HTERT RPE-1 (cell line): ENCODE results near the gene GHITM.
"Not testable (repeated sequence)": the region's sequence is repeated elsewhere in the genome, so short reads cannot be mapped to it uniquely, and the experiment has no call there.

ENCODE experiments used
- in situ Hi-C: fragments of 300-500 bp; cut with MboI; formaldehyde crosslinking; loops from 4 replicates; pipeline ENCODE4 v1.14.3; 2020; ENCODE audit warnings: low sequenced_read_pairs

GHITM gene

GRCh38 chr10:84139126-84140035 lies at the start of gene GHITM:
Gene GHITM (plus strand): TSS chr10:84139509. CDS start chr10:84141501, 1,992 bp downstream.
- in situ Hi-C loops, result no loop called here

- in situ Hi-C loops, result no loop called here
These were observed 43.4 kb upstream of the GHITM start for GRCh38 chr10:84095811-84096497.

DNA sequence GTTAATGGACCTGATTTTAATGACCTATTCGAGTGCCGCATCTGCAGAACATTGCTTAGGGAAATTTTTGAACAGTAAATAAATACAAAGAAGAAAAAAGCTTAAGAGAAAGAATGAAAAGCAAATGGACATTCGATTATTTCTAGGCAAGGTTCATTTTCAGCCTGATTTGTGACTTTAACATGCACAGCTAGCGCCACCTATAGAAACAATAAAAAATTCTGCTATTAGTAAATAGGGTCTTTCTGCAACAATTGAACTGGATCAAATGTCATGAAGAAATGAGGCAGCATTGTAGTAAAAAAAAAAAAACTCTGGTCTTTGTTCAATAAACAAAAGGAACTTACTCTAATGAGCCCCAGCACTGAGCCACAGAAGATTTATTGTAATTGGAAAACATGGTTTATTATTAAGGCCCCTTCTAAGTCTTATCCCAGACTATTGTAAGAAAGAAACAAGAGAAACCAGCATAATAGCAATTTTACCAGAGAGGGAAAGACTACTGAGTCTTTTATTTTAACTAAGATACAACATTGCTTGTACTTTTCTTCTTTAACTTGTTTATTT lies 41.4 kb upstream of the GHITM start:
- in situ Hi-C loops, result no loop called here

DNA sequence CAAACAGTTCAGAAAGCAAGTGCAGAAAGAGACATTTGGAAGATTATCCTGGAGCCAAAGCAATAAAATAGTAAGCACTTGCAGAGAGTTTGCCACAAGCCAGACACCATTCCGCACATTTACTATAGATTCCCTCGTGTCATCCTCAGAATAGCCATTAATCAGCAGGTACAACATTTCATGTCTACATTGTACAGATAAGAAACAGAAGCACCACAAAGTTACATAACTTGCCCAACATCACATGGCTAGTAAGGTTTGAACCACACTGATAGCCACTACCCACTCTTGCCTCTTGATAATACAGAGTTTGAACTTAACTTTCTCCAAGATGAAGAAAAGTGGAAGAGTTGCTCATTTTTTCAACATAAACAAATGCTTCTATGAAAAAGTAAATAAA lies 40.6 kb upstream of the GHITM start:
- in situ Hi-C loops, result no loop called here

DNA sequence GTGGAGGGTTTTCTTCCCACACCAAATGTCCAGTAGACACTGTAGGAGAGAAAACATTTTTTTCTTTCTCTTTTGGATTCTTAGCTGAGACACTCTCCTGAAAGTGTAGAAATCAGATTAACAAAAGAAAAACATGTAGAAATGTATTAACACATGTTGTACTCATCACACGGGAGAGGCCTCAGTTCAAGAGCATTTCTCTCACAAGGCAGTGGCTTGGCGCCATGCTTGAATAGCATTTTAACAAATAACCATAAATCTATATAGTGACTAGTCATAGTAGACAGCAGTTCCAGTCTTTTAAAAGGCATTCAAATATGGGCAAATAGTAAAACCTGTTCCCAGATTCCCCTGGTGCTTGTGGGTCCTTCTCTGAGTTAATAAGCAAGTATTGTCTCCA lies 38.3 kb upstream of the GHITM start:
- in situ Hi-C loops, result no loop called here

- in situ Hi-C loops, result no loop called here
These were observed 30.5 kb upstream of the GHITM start for GRCh38 chr10:84108797-84109196.

DNA sequence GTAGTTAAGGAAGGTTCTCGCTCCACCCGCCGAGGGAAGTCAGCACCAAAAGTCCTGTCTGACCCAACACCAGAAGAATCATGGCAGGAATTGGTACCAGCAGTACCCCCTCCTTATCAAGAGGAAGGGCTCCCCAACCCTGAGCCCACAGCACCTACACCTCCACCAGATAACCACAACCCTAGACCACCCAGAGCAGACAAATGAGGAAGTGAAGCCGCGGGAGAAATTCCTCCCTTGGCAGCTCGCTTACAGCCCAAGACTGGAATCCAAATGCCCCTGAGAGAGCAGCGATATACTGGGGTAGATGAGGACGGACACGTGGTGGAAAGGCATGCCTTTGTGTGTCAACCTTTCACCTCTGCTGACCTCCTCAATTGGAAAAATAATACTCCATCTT lies 29.5 kb upstream of the GHITM start:
- in situ Hi-C loops, result not testable (repeated sequence)

GRCh38 chr10:84113468-84113867 lies 25.8 kb upstream of the GHITM start:
- in situ Hi-C loops, result not testable (repeated sequence)

- in situ Hi-C loops, result no loop called here
These were observed 25.1 kb upstream of the GHITM start for GRCh38 chr10:84114088-84114667.

DNA sequence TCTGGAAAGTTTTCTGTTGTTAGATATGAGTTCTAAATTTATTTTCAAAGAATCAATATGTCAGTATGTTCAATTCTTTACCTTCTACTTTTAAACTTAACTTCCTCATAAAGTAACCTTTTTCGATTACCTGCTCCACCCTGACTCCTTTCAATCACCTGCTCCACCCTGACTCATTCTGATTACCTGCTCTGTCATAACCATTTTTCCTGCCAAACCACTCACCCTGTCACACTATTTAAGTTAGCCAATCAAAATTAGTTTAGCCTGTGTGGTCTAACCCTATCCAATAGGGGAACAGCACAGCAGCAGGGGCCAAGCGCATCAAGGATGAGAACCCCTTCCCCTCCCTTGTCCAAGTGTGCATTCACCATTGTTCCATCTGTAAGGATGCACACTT lies 22.1 kb upstream of the GHITM start:
- in situ Hi-C loops, result not testable (repeated sequence)

GRCh38 chr10:84117686-84118394 lies 21.5 kb upstream of the GHITM start:
- in situ Hi-C loops, result no loop called here

- in situ Hi-C loops, result no loop called here
These were observed 20.8 kb upstream of the GHITM start for GRCh38 chr10:84118395-84119006.

DNA sequence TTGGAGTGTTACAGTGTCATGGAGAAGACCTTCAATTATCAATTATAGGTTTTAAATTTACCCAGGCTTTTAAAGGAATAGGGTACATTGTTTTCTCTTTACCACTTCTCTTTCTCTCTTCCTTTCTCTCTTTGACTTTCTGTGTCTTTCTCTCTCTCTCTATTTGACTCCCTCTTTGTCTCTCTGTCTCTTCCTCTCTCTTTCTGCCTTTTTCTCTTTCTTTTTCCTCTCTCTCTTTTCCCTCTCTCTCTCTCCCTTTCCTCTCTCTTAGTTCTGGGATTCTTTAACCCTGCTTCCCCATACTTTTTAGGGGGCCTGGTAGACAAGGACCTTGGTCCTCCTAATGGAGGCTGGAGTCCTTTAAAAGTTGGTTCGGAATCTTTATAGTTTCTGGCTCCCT lies 15.9 kb upstream of the GHITM start:
- in situ Hi-C loops, result no loop called here

GRCh38 chr10:84125910-84126784 lies 13.2 kb upstream of the GHITM start:
- in situ Hi-C loops, result not testable (repeated sequence)

- in situ Hi-C loops, result no loop called here
These were observed 12.5 kb upstream of the GHITM start for GRCh38 chr10:84126785-84127167.

GRCh38 chr10:84135836-84136235 lies 3.5 kb upstream of the GHITM start:
- in situ Hi-C loops, result no loop called here

GRCh38 chr10:84137811-84138210 lies 1.5 kb upstream of the GHITM start:
- in situ Hi-C loops, result no loop called here

GRCh38 chr10:84138478-84139125 lies 707 bp upstream of the GHITM start:
- in situ Hi-C loops, result no loop called here

DNA sequence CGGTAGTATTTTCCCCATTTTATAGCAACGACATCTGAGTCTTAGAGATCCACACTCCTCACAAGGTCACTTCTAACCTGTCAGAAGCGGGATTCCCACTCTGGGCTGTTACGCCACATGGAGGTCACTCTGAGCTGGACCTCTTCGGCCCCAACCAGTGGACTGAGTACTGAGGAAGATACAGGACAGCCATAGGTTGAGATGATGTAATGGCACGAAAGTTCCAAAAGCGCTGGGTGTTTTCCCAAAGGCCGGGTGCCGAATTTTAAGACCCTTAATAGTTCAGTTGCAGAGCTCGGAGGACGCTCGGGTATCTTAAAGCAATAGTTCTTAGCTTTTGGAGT lies 699 bp downstream of the GHITM start:
- in situ Hi-C loops, result no loop called here
